H54 (cell line): ENCODE data around the gene ACBD4.

Experiments
- DNase-seq: peaks from one replicate; pipeline ENCODE4 v3.0.0; 2011; ENCODE audit warnings: low spot score, mixed read lengths; ENCODE audit not compliant: insufficient read length
- FAIRE-seq: peaks from 3 replicates; lab custom pipeline; 2011; peaks lifted over from hg19 to GRCh38; lab: Jason Lieb, UNC
- POLR2A ChIP-seq: IDR thresholded peaks from 2 replicates; pipeline ENCODE4 v1.6.1; 2011; ENCODE audit warnings: low read depth, mild to moderate bottlenecking, low read length

The ACBD4 gene

GRCh38 chr17:45177563-45177962 is 42.1 kb downstream of the ACBD4 start:
- DNase-seq: no peak
- no peak for TF ChIP-seq POLR2A
- FAIRE-seq: no peak

GRCh38 chr17:45184144-45184543 is 48.7 kb downstream of the ACBD4 start:
- TF ChIP-seq POLR2A: no peak
- DNase-seq (no peak), FAIRE-seq (no peak)

GRCh38 chr17:45186801-45187354 is 51.4 kb downstream of the ACBD4 start:
- DNase-seq (no peak), FAIRE-seq (no peak)
- no peak for TF ChIP-seq POLR2A

- TF ChIP-seq POLR2A: no peak
- DNase-seq (no peak), FAIRE-seq (no peak)
Measured at GRCh38 chr17:45189009-45189408, 53.5 kb downstream of the ACBD4 start.

- no peak for FAIRE-seq
- no peak for DNase-seq
- no peak for TF ChIP-seq POLR2A
Measured at GRCh38 chr17:45190503-45191255, 55.2 kb downstream of the ACBD4 start.
